Pancreas (tissue), 10 donors: ENCODE results near the gene MAGEA4. TPM values are rescaled to one million over a fixed set of nuclear protein-coding genes. Genes with fewer than 3 reads are reported as not detected.

Experiments used
- ATAC-seq, 4 donors: fragments of 200-7000 bp; cut with Tn5 transposase; one replicate each; pipeline versions ENCODE4 v1.8.0 to v1.9.1; 2020; ENCODE audit warnings: mild to moderate bottlenecking in 4 of 4, moderate library complexity in 4 of 4
- DNase-seq, 6 donors: peaks; one replicate each; pipeline ENCODE4 v3.0.0-alpha.2; 2020
- FAIRE-seq: peaks from 2 replicates; lab custom pipeline; 2012; peaks lifted over from hg19 to GRCh38; lab: Jason Lieb, UNC
- H3K27ac ChIP-seq, 4 donors: fragments of 200-600 bp; sonication (generic); 1 replicate in 3 of 4; 2 replicates in 1 of 4; pipeline versions ENCODE4 v1.5.0 to v1.8.0; 2020
- H3K27me3 ChIP-seq, 4 donors: fragments of 200-600 bp; one replicate each; pipeline ENCODE4 v1.8.0; 2021
- H3K36me3 ChIP-seq, 3 donors: fragments of 200-600 bp; sonication (generic) in 1 of 3; one replicate each; pipeline versions ENCODE4 v1.5.0 to v1.8.0; 2020 to 2021
- H3K4me1 ChIP-seq, 3 donors: fragments of 200-600 bp; one replicate each; pipeline ENCODE4 v1.8.0; 2021
- H3K4me3 ChIP-seq, 4 donors: fragments of 200-600 bp; sonication (generic) in 2 of 4; one replicate each; pipeline versions ENCODE4 v1.5.0 to v1.8.0; 2020 to 2021
- H3K9me3 ChIP-seq, 4 donors: fragments of 200-600 bp; one replicate each; pipeline ENCODE4 v1.8.0; 2021
- CTCF ChIP-seq, 4 donors: fragments of 200-600 bp; sonication (generic) in 3 of 4; IDR thresholded peaks; one replicate each; pipeline versions ENCODE4 v1.5.0 to v1.8.0; 2021; ENCODE audit warnings: antibody characterized with exemption in 4 of 4
- WGBS, 2 donors: extraction: QIAGEN DNeasy Blood & Tissue Kit; methylation state at CpG; one replicate each; pipeline ENCODE4 v1.1.7; 2013; 5-methylcytosine and 5-hydroxymethylcytosine counted together
- intact Hi-C, 3 donors: fragments of 100-400 bp; cut with DNase I; formaldehyde crosslinking; loops; one replicate each; pipeline versions ENCODE4 v1.11.1 to v1.14.2; 2022
- polyA plus RNA-seq, 2 donors: library from polyadenylated mRNA; stranded (reverse); fragments of 200-250 nt; gene quantifications; one replicate each; pipeline ENCODE4 v1.2.3, GENCODE V29; 2013
- total RNA-seq, 6 donors: library from RNA; stranded (reverse); fragmentation: NEBNext Ultra II Directional in 4 of 6; extraction: Animal tissue kit (Norgen Biotek cat#: 25700) in 4 of 6; gene quantifications; one replicate each; pipeline versions ENCODE4 v1.2.1 to v1.2.4, GENCODE V29; 2021 to 2023
- donor health status: healthy with polysubstance abuse.
- donor health status: DM: no; HTN: no; CAD: no; lungs with moderate emphysema.
- donor health status: DM: no; HTN: no; CAD: no.
- donor health status: control.
- donor health status: control.
- donor health status: Bipolar disorder and iron deficiency.
- donor health status: DM: yes; HTN: yes; CAD: no.
- donor health status: DM: no; HTN: no; CAD: no.
- donor health status: DM: no; HTN: no; CAD: no.
- donor health status: DM: yes; HTN: yes; CAD: no.

Gene MAGEA4, protein sequence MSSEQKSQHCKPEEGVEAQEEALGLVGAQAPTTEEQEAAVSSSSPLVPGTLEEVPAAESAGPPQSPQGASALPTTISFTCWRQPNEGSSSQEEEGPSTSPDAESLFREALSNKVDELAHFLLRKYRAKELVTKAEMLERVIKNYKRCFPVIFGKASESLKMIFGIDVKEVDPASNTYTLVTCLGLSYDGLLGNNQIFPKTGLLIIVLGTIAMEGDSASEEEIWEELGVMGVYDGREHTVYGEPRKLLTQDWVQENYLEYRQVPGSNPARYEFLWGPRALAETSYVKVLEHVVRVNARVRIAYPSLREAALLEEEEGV
- total RNA-seq (not detected), polyA plus RNA-seq (not detected)

DNA sequence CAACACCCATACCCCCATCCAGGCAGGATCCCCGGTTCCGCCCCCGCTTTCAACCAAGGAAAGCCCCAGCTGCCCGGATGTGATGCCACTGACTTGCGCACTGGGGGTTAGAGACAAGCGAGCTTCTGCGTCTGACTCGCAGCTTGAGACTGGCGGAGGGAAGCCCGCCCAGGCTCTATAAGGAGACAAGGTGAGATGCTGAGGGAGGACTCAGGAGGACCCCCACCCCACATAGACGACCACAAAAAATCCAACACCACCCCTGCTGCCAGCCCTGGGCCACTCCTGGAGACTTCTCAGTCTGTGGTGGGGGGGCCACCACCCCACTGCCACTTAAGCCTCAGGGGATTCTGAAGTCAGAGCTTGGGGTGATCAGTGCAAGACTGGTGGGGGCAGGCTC lies at the start of gene MAGEA4:
Gene MAGEA4, plus strand, starts transcription at position 110 of the 400 bp plus-strand sequence. CDS start 10,776 bp downstream, outside the sequence.
- H3K9me3 ChIP-seq: no peaks in the 10 kb centered on the region
- 88 to 89% methylated on average over 11 of the region's 11 CpGs for WGBS, 2 donors
- intact Hi-C loops: no loop called here
- FAIRE-seq (no peak), ATAC-seq (no peak), DNase-seq (no peak)
- H3K27me3 ChIP-seq: no peaks in the 10 kb centered on the region
- H3K4me3 ChIP-seq: no peak within 1 kb of the TSS
- no peaks in the 10 kb centered on the region for H3K36me3 ChIP-seq
- no peaks in the 10 kb centered on the region for H3K4me1 ChIP-seq
- no peak within 1 kb of the TSS for H3K27ac ChIP-seq
- TF ChIP-seq CTCF (IDR thresholded peaks at IDR 0.05): no peak

DNA sequence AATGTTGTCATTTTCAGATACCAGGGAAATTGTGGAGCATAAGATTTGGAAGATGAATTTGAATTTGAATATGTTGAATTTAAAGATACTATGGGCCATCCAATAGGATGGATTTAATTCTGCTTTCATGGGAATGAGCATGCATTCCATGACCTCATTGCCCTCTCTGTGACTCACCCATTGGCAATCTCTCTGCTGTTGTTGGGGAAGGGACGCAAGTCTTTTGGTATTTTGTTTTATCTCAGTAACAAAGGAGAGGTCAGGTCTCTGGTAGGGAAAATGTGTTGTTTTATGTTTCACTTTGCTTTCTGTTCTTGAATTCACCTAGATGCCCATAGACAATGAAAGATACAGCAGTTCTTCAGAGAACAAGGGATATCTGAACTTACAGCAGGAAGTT lies 42.1 kb upstream of the MAGEA4 start:
- 55 to 59% methylated on average over 1 of the region's 1 CpG for WGBS, 2 donors
- Histone ChIP-seq H3K4me1 (no peaks in the 10 kb centered on the region), H3K27ac (no peak overlapping the region), H3K27me3 (no peaks in the 10 kb centered on the region), H3K9me3 (no peaks in the 10 kb centered on the region), H3K4me3 (no peak overlapping the region), H3K36me3 (no peaks in the 10 kb centered on the region)
- no peak for TF ChIP-seq CTCF (IDR thresholded peaks at IDR 0.05)
- DNase-seq (no peak), FAIRE-seq (no peak), ATAC-seq (peak in 2 of 4 donors; percentile 46 to 65)
- intact Hi-C loops: no loop called here

DNA sequence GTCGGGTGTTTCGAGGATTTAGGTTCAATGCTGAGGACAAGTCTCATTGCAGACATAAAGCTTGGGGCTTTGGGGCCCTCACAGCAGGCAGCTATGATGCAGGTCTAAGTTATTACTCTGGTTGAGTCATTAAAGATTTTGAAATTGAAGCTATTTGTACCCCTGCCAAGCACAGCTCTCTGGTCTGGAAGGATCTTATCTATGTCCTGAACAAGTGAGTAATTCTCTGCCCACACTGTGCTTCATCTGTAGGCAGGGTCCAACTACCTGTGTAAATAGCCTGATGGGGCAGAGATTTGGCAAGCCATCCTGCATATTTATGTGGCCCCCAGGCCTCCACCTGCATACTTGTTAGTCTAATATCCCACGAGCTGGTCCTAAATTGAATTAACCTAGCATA lies 41.4 kb upstream of the MAGEA4 start:
- no peak for TF ChIP-seq CTCF (IDR thresholded peaks at IDR 0.05)
- intact Hi-C loops: no loop called here
- H3K27ac ChIP-seq: no peak overlapping the region
- no peaks in the 10 kb centered on the region for H3K27me3 ChIP-seq
- no peaks in the 10 kb centered on the region for H3K36me3 ChIP-seq
- H3K9me3 ChIP-seq: no peaks in the 10 kb centered on the region
- no peak for FAIRE-seq
- DNase-seq: no peak
- H3K4me3 ChIP-seq: no peak overlapping the region
- no peaks in the 10 kb centered on the region for H3K4me1 ChIP-seq
- ATAC-seq: peak in 2 of 4 donors; percentile 63 to 65
- 56 to 67% methylated on average over 3 of the region's 3 CpGs for WGBS, 2 donors

- no peak overlapping the region for H3K27ac ChIP-seq
- 36 to 58% methylated on average over 2 of the region's 2 CpGs for WGBS, 2 donors
- DNase-seq: no peak
- no peak for FAIRE-seq
- H3K36me3 ChIP-seq: no peaks in the 10 kb centered on the region
- H3K4me1 ChIP-seq: no peaks in the 10 kb centered on the region
- no peaks in the 10 kb centered on the region for H3K9me3 ChIP-seq
- no peak for ATAC-seq
- no peaks in the 10 kb centered on the region for H3K27me3 ChIP-seq
- intact Hi-C loops: no loop called here
- H3K4me3 ChIP-seq: no peak overlapping the region
- TF ChIP-seq CTCF (IDR thresholded peaks at IDR 0.05): no peak
Measured at GRCh38 chrX:151873096-151873495, 39.6 kb upstream of the MAGEA4 start.
